H7 (cell line): Measurements from ENCODE around the gene PIN4. TPM values are rescaled to one million over a fixed set of nuclear protein-coding genes. Genes with fewer than 3 reads are reported as not detected.
"Not testable (repeated sequence)": the region's sequence is repeated elsewhere in the genome, so short reads cannot be mapped to it uniquely, and the experiment has no call there.

ENCODE experiments used
- DNase-seq: peaks from one replicate; pipeline ENCODE4 v3.0.0; 2012
- H3K27me3 ChIP-seq: 2 replicates; pipeline ENCODE4 v1.6.0; 2011; ENCODE audit warnings: mild to moderate bottlenecking, low read length; ENCODE audit not compliant: control insufficient read depth, insufficient read depth
- H3K36me3 ChIP-seq: replicated peaks from 2 replicates; pipeline ENCODE4 v1.5.1; 2011; ENCODE audit warnings: low read length; ENCODE audit not compliant: control insufficient read depth, insufficient read depth
- H3K4me3 ChIP-seq: 2 replicates; pipeline ENCODE4 v1.5.1; 2011; ENCODE audit warnings: low read depth, mild to moderate bottlenecking, control low read depth, low read length, moderate library complexity; ENCODE audit not compliant: insufficient read depth
- total RNA-seq: library from RNA; depleted of rRNA; stranded (reverse); fragments of >200 nt; shearing (Covaris generic); gene quantifications from 2 replicates; pipeline ENCODE4 v1.2.3, GENCODE V29; 2014

PIN4 gene
- total RNA-seq, 1 experiment from 2014 or later, result 26.5 TPM

DNA sequence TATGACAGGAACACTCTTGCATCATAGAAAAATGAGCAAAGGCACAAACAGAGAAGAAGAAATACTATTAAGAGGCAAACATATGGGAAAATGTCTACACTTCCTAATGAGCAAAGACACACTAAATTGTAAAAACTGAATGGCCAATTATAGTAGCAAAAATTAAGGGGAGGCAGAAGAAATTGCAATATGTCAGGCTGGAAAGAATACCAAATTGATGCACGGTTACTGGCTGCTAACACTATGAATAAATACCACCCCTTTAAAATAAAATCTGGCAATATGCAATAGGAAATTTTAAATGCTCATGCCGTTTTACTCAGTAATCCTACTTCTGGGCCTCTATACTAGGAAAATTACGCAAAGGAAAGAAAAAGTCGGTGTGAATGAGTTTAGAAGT, 16.0 kb upstream of the PIN4 start:
- Histone ChIP-seq H3K4me3 (no peak overlapping the region), H3K27me3 (no peaks in the 10 kb centered on the region), H3K36me3 (no peaks in the 10 kb centered on the region)
- DNase-seq, result no peak

DNA sequence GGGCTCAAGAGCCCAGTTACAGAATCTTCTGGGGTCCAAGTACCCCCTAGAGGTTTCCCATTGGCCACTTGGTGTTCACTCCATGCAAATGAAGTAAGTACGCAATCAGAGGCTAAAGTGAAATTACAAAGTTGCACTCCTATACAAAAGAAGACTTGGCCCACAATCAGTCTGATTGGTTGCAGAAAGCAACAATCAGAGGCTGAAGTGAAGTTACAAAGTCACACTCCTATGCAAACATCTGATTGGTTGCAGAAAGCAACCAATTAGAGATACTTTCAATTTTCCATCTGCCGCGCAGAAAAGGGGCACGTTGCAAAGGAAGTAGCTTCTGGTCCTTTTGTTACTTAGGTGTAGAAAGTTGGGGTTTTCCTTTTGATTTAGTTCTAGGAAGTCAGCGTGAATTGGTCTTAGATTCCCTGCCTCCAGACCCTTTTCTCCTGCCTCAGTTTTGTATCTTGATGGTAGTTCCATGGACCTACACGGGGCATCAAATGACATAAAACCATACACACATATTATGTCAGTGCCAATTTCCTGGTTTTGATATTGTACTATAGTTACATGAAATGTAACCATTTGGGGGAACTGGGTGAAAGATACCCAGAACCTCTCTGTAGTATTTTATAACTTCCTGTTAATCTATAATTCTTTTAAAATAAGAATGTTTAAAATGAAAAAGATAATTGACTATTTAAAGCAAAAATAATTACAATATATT, 12.4 kb upstream of the PIN4 start:
- H3K36me3 ChIP-seq, result no peaks in the 10 kb centered on the region
- no peaks in the 10 kb centered on the region for H3K27me3 ChIP-seq
- DNase-seq, result no peak
- H3K4me3 ChIP-seq, result no peak overlapping the region

DNA sequence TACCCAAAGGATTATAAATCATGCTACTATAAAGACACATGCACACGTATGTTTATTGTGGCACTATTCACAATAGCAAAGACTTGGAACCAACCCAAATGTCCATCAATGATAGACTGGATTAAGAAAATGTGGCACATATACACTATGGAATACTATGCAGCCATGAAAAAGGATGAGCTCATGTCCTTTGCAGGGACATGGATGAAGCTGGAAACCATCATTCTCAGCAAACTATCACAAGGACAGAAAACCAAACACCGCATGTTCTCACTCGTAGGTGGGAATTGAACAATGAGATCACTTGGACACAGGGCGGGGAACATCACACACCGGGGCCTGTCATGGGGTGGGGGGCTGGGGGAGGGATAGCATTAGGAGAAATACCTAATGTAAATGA, 5.3 kb upstream of the PIN4 start:
- not testable (repeated sequence) for H3K36me3 ChIP-seq, H3K4me3 ChIP-seq, H3K27me3 ChIP-seq, DNase-seq

DNA sequence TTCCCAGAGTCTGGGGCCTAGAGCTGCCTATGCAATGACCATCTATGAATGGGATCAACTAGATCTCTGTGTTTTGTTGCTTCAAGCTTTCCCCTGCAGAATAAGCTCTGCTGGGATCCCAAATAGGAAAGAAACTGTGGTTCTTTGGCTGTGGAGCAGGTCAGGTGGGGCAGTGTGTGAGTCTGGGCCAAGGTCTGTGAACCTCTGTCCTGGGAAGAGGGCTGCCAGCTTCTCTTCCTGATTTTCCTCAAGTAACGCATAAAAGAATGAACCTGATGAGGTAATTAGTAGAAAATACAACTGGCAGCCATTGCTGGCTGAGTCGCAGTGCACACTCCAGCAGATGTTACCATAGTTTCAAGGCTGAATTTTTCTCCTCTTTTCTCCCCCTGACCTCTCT, 4.6 kb upstream of the PIN4 start:
- H3K27me3 ChIP-seq, result no peaks in the 10 kb centered on the region
- H3K4me3 ChIP-seq, result no peak overlapping the region
- H3K36me3 ChIP-seq, result no peaks in the 10 kb centered on the region
- no peak for DNase-seq

DNA sequence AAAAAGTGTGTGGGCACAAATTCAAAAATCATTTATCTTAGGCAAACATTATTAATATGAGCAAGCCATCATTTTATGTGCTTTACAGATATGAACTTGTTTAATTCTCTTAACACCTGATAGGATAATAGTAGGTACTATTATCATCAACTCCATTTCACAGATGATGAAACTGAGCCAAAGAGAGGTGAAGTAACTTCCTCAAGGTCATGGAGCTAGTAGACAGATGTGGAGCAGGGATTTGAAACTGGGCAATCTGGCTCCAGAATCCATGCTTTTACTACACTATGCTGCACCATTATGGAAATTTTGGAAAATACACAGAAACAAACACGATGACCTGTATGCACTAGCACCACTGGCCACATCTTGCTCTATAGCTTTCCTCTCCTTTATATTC, 1.0 kb upstream of the PIN4 start:
- Histone ChIP-seq H3K4me3 (no peak overlapping the region), H3K36me3 (no peaks in the 10 kb centered on the region), H3K27me3 (no peaks in the 10 kb centered on the region)
- no peak for DNase-seq

DNA sequence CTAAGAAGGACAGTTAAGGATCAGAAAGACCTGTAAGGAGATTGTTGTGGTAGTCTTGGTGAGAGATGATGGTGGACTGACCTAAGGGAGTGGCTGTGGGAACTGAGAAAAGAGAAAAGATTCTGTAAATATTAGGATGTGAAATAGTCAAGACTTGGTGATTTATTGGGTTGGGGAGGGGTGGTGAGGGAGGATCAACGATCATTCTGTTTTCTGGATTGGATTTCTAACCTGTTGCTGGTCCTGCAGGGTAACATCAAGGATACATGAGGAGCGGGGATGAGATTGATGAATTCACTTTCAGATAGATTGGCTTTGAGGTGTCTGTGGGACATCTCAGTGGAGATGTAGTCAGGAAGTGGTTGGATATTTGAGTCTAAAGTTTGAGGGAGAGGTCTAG, 1.4 kb downstream of the PIN4 start:
- Histone ChIP-seq H3K4me3 (no peak overlapping the region), H3K36me3 (no peaks in the 10 kb centered on the region)
- DNase-seq, result no peak

DNA sequence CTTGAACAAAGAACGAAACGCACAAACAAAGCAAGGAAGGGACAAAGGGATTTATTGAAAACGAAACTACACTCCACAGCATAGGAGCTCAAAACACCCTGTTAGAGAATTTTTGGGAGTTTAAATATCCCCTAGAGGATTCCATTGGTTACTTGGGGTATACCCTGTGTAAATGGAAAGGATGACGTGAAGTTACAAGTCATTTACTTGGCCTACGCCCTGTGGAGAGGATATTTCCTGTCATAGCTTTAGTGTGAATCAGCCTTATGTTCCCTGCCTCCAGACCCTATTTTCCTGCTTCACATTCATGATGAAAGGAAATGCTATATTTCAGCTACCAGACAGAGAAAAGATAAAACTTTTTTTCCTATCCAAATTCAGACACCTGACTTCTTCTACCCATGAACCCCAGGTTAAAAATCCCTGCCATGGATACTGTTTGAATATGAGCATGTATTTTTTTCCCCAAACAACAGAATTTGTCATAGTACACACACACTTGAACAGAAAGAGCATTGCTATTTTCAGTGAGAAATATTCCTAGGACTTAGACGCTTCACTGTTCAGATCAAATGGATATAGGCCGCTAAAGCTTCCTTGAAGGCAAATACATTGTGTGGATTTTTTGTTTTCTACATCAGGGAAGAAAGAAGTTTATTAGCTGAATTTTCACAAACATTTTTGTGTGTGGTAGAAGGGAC, 20.4 kb downstream of the PIN4 start:
- Histone ChIP-seq H3K27me3 (no peaks in the 10 kb centered on the region), H3K36me3 (no peaks in the 10 kb centered on the region; the same call in 1 of the 2 replicates), H3K4me3 (no peak overlapping the region)
- DNase-seq, result no peak

More for the DNA sequence above, 1.4 kb downstream of the PIN4 start:
- H3K27me3 ChIP-seq, result no peaks in the 10 kb centered on the region

DNA sequence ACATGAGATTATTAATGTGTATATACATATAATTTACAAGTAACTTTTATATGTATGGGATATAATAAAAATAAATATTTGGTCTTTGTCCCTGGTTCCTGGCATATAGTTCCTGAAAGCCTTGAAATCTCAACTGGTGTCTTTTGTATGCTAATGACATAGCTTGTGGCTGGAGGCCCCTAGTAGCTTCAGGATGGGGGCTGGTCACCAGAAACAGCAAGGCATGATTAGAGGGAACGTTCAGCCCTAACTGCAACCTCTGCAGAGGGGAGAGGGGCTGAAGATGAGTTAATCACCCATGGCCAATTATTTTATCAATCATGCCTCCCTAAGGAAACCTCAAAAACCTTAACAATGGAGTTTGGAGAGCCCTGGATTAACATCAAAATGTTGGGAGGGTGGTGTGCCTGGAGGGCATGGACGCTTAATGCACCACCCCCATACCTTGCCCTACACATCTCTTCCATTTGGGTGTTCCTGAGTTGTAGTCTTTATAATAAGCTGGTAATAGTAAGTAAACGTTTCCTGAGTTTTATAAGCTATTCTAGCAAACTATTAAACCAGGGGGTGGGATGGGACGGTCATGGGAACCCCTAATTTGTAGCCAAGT, 21.3 kb downstream of the PIN4 start:
- Histone ChIP-seq H3K4me3 (no peak overlapping the region), H3K27me3 (no peaks in the 10 kb centered on the region), H3K36me3 (no peaks in the 10 kb centered on the region; the same call in 1 of the 2 replicates)
- no peak for DNase-seq

DNA sequence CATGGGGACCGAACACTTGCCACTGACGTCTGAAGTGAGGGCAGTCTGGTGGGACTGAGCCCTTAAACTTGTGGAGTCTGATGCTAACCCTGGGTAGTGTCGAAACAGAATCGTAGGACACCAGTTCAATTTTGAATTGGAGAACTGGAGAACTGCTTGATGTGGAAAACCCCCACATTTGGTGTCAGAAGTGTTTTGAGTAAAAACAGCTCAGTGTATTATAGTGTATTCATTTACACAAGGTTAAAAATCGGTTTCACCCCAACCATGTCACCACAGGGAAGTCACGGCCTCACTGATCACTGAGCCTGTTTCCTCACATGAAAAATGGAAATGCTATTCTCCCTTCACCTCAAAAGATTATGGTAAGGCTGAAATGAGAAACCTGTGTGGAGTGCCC, 21.9 kb downstream of the PIN4 start:
- no peak overlapping the region for H3K4me3 ChIP-seq
- no peaks in the 10 kb centered on the region for H3K27me3 ChIP-seq
- DNase-seq, result no peak
- no peaks in the 10 kb centered on the region; the same call in 1 of the 2 replicates for H3K36me3 ChIP-seq

DNA sequence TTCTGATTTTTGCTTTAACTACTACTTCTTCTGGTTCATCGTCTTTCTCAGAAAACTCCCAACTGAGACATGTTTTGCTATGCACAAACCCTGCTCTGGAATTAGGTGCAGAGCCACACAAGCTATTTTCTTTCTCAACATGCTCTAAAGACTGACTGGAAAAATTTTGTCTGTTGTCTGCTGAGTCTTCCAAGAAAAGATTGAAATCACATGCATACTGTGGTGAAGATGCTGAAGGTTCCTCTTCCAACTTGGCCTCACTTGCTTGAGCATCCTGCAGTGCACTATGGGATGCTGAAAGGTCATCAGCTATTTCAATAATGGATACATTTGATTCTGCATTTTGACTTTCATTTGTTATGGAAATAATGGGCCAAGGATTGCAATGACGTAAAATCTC, 24.1 kb downstream of the PIN4 start:
- no peak for DNase-seq
- no peaks in the 10 kb centered on the region; the same call in 1 of the 2 replicates for H3K36me3 ChIP-seq
- H3K27me3 ChIP-seq, result no peaks in the 10 kb centered on the region
- H3K4me3 ChIP-seq, result no peak overlapping the region

DNA sequence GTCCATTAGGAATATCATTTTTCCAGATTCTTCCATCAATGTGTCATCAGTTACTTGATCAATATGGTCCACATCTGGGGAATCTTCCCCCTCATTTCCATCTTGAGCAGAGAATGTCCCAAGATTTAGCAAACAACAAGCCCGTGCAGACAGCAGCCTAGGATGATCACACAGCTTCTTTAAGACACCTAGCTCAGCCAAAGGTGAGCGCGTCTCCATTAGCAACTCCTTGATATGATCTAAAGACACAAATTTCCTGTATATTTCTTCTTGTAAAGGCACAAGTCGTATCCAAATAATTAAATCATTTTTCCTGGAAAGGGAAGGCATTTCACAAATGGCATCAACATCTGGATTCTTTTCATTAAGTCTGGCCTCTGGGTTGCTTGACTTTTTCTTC, 25.8 kb downstream of the PIN4 start:
- Histone ChIP-seq H3K4me3 (no peak overlapping the region), H3K36me3 (no peaks in the 10 kb centered on the region; the same call in 1 of the 2 replicates), H3K27me3 (no peaks in the 10 kb centered on the region)
- DNase-seq, result no peak

DNA sequence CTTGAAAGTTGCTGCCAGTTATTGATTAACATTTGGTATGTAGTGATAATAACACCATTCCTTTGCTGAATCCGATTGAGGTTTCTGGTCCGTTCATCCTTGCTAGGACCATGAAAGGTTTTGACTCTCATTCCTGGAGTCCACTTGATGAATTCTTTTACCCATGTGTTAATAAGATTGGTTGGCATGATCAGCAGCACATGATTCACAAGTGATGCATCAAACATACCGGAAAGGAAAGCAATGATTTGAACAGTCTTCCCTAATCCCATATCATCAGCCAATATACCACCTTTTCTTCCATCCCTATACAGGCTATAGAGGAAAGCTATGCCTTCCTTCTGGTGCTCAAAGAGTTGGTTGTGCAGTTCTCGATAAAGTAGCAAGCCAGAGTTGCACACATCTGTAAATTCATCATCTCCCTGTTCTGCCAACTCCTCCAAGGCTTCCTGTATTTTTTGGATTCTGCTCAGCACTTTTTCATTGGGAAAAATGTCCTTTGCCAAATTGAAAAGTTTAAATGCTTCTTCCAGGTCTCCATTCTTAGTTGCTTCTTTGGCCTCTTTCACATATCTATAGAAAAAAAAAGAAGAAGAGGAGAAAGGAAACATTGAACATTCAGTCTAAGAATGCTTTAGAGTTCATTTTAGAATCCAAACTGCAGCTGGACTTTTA, 26.7 kb downstream of the PIN4 start:
- H3K36me3 ChIP-seq, result no peaks in the 10 kb centered on the region; the same call in 1 of the 2 replicates
- H3K27me3 ChIP-seq, result no peaks in the 10 kb centered on the region
- H3K4me3 ChIP-seq, result no peak overlapping the region
- DNase-seq, result no peak

DNA sequence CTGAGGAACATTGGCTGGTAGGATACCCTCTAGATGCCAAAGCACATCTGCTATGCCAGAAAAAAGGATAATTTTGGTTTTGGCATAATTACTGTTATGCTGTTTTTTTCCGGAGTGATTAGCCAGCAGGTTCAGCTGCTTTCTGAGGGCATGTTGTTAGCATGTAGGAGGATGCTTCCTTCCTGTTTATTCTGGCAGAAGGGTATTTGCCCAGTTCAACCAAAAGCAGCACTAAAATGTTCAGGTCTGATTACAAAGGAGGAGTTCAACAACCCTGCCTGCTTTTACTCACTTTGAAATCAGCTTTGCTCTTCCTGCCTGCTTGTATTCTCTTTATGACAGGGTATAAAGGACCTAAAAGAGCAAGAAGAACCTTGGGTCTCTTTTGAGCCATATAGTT, 35.4 kb downstream of the PIN4 start:
- no peak overlapping the region for H3K4me3 ChIP-seq
- no peak for DNase-seq
- no peaks in the 10 kb centered on the region for H3K27me3 ChIP-seq
- no peaks in the 10 kb centered on the region for H3K36me3 ChIP-seq

DNA sequence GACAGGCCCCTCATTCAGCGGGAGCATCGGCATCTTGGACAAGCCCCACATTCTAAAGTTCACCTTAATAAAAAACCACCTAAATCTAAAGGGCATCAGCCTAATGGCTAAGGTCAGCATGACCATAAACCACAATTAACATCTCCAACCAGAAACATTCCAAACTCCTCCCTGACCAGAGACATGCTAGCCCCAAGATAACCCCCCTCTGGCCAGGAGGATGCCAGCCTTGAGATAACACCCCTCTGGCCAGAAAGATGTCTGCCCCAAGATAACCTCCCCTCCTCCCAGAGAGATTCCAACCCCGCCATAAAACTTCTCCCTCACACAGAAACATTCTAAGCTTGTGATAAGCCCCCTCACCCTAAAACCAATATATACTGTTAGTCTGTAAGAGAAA, 38.8 kb downstream of the PIN4 start:
- H3K4me3 ChIP-seq, H3K27me3 ChIP-seq, H3K36me3 ChIP-seq, DNase-seq: not testable (repeated sequence)
